ENCODE data around the gene MOB4.

- TF ChIP-seq CTCF (IDR thresholded peaks at IDR 0.05; ENCODE audit: low read length) (no peak), EZH2 (IDR thresholded peaks at IDR 0.05; ENCODE audit: borderline replicate concordance, low read length) (no peak)
These were observed 28.5 kb upstream of the MOB4 start for GRCh38 chr2:197487385-197487784.
